HG03196 (cell line): ENCODE results near the gene ANO1.

Source experiments
- ATAC-seq: cut with Tn5 transposase; IDR thresholded peaks from one replicate; pipeline ENCODE4 v1.9.1; 2021; ENCODE audit not compliant: unreplicated experiment

Gene ANO1

GRCh38 chr11:70111269-70112016 is 33.3 kb downstream of the ANO1 start:
- ATAC-seq = no peak

DNA sequence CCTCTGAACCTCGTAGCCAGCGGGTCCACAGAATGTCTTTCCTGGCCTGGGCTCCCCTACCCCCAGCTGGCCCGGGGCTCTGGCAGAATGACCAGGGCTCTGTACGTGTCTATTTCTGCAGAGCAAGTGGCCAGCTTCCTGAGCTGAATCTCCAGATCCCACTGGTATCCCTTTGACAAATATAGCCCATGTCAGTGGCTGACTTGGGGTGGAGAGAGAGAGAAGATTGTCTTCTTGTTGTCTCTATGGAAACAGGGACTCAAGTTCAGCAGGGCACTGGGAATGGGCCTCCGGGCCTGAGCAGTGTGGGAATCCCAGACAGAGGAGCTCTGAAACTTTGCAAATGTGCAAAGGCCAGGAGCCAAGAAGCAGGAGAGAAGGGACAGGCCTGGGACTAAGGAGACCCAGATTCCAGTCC is 33.9 kb downstream of the ANO1 start:
- ATAC-seq = no peak

- no peak for ATAC-seq
Observed at GRCh38 chr11:70113801-70114200, 35.7 kb downstream of the ANO1 start.

DNA sequence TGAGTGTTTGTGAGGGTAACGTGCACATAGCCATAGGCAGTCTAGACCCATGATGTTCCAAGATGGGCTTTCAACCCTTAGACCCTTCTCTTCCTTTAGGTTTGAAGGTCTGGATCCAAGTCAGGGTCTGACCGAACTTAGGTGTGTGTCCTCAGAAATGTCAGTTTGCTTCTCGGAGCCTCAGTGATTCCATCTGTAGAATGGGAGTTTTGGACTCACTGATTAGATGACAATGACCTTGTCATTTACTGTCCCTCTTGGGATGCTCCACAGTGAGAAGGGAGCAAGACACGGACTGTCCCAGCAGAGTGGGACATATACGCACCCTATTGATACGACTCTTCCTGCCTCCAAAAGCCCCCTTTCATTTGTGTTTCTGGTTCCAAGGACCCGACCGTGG is 37.7 kb downstream of the ANO1 start:
- no peak for ATAC-seq

DNA sequence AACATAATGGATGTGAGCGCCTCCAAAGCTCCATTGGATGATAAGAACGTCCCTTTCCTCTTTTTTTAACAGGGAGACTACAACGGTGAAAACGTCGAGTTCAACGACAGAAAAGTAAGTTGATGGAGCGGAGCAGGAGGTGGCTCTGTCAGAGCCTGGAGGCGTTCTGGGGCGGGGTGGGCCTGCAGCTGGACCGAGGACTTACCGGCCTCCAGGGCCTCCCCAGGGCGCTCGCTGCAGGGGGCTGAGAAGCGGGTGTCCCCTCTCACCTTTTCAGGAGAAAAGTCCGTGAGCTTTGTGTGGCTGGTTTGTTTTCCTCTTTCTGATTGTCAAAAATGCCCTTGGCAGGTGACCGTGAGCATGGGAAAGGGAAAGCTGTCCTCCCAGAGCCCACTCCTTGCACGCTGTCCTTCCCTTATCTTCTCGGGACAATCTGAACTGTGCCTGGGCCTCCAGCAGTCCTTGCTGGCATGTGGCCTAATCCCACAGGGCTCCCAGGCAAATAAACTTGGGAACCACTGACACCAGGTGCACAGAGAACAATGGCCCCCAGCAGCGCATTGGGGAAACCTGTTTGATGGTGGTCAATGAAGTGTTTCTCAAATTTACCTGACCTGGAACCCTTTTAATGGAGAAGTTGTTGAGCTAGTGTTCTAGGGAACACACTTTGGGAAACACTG is 38.4 kb downstream of the ANO1 start:
- ATAC-seq = no peak

GRCh38 chr11:70117567-70118145 is 39.5 kb downstream of the ANO1 start:
- ATAC-seq = no peak

DNA sequence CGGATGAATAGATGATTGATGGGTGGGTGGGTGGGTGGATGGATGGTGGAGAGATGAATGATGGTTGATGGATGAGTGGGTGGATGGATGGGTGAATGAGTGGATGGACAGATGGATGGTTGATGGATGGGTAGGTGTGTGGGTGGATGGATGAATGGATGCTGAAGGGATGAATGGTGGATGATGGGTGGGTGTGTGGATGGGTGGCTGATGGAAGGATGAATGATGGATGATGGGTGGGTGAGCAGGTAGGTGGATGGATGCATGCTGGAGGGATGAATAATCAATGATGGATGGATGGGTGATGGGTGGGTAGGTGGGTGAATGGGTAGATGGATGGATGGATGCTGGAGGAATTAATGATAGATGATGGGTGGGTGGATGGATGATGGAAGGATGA is 40.5 kb downstream of the ANO1 start:
- ATAC-seq = no peak

GRCh38 chr11:70119502-70119901 is 41.4 kb downstream of the ANO1 start:
- ATAC-seq = no peak

- no peak for ATAC-seq
Observed at GRCh38 chr11:70120674-70121073, 42.6 kb downstream of the ANO1 start.

- no peak for ATAC-seq
Observed at GRCh38 chr11:70122490-70123198, 44.5 kb downstream of the ANO1 start.

DNA sequence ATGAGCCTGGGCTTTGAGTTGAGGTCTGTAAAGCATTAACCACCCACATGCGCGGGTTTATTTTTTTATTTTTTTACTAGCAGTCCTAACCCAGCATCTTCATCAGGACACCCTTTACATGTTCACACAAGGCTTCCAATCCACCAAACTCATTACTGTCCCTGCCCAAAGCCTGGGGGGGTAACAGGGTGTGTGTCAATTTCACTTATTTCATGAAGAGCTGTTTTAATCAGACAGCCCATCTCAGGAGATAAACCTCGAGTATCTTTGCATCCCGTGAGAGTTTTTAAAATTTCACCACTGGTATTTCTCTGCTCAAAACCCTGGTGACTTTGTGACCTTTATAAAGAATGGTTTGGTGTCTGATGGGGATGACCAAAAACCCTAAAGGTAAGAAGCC is 45.6 kb downstream of the ANO1 start:
- no peak for ATAC-seq

GRCh38 chr11:70124321-70125000 is 46.3 kb downstream of the ANO1 start:
- ATAC-seq = no peak

DNA sequence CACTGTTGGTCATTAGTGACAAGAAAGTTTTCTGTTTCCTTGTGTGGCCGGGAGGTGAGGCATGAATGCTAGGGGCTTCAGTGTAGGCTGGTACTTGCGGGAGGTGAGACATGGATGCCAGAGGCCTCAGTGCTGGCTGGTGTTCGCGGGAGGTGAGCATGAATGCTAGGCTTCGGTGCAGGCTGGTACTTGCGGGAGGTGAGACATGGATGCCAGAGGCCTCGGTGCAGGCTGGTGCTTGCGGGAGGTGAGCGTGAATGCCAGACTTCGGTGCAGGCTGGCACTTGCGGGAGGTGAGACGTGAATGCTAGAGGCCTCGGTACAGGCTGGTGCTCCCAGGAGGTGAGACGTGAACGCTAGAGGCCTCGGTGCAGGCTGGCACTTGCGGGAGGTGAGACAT is 48.4 kb downstream of the ANO1 start:
- ATAC-seq = no peak

GRCh38 chr11:70127653-70128434 is 49.7 kb downstream of the ANO1 start:
- ATAC-seq = no peak

DNA sequence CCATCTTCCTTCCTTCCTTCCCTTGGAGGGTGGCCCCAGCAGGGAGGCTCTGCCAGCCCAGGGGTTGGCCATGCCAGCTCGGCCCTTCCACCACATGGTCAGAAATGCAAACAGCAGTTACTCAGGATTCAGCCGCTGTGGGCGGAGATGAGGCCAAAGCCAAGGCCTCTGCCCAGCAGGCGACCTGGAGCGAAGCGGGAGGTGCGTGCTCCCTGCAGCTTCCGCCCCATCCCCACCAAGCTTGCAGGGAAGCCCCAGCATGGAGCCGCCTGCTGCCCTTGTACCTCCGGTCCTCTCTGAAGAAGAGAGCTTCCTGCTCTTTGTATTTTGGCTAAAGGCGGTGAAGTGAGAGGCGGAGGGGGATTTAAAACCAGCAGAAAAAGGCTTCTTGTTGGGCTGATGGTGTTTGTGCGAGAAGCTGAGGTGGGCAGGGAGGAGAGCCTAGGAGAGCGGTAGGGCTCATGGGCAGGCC is 50.4 kb downstream of the ANO1 start:
- ATAC-seq = no peak

- ATAC-seq = no peak
Observed at GRCh38 chr11:70129051-70129592, 51.0 kb downstream of the ANO1 start.

DNA sequence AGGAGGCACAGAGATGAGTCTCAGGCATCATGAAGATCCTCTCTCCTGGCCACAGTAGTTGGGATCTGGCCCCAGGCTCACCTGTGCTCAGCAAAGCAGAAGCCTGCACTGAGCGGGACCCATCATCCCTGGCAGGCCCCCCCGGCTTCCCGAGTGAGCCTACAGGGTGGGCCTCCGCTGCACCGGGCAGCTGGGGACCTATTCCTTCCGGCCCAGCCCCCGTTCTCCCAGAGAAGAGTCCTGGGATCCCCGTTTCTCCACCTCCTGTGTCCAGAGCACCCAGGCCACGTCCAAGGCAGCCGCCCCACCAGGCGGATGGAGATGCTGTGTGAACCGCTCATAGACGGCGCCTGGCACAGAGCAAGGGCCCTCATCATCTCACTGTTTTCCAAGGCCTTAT is 52.5 kb downstream of the ANO1 start:
- no peak for ATAC-seq

DNA sequence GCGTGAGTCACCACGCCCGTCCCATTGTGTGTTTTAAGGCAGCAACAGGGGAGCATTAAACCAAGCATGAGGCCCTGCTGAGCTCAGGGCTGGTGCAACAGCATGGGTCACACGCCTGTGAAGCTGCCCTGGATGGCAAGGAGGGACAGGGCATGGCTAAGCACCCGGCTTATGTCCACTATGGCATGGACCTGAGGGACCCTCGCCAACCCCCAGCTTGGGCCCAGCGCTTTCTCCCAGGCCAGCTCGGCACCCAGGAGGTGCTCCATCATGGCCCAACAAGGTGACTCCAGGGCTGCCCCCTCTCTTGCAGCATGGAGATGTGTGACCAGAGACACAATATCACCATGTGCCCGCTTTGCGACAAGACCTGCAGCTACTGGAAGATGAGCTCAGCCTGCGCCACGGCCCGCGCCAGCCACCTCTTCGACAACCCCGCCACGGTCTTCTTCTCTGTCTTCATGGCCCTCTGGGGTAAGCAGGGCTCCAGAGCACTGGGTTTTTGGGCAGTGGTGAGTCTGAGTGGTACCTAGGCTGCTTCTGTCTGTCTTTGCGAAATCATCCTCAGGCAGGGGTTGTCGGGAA is 53.6 kb downstream of the ANO1 start:
- ATAC-seq = no peak

DNA sequence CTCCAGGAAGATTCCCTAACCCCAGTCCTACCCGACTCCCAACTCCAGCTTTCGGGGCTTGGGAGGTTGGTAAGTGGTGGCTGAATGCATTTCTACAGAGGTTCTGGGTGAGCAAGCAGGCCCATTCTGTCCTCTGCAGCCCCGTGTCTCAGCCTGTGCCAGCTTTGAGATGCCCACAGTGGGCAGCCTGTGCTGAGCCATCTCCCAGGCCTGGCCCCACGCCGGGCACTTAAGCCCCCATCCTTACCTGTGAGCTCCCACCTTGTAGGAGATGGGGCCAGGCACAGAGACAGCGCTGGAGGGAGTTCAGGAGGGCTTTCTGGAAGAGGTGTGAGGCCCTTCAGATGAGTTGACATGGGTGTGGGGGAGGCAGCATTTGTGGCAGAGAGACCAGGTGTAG is 54.5 kb downstream of the ANO1 start:
- ATAC-seq = no peak
